IMR-90 (cell line): Measurements from ENCODE around the gene WASHC4. TPM values are rescaled to one million over a fixed set of nuclear protein-coding genes. Genes with fewer than 3 reads are reported as not detected.

Experiments
- ATAC-seq: fragments of 200-7000 bp; cut with Tn5 transposase; 2 replicates; pipeline ENCODE4 v1.9.1; 2020; ENCODE audit warnings: low read depth, mild to moderate bottlenecking, moderate library complexity
- BruUV-seq: library from RNA; stranded (reverse); fragments of 400-500 nt; replicated peaks from 2 replicates; lab custom pipeline; 2021; lab: Mats Ljungman, UMichigan
- CTCF ChIA-PET: fragments of 300-600 bp; formaldehyde crosslinking; extraction: SDS; loops from one replicate; lab custom pipeline; 2021; ENCODE audit warnings: antibody characterized with exemption; lab: Yijun Ruan, JAX
- POLR2A ChIA-PET: fragments of 300-600 bp; sonication (Branson Sonifier 250); formaldehyde crosslinking; loops from one replicate; lab custom pipeline; 2022; ENCODE audit warnings: antibody characterized with exemption; ENCODE audit not compliant: unreplicated experiment; lab: Charles Lee
- DNase-seq: peaks from one replicate; pipeline ENCODE4 v3.0.0; 2013
- H2AFZ ChIP-seq: replicated peaks from 2 replicates; pipeline ENCODE3; 2013; ENCODE audit warnings: low read length, mild to moderate bottlenecking; ENCODE audit not compliant: poor library complexity
- H2AK5ac ChIP-seq: 2 replicates; pipeline ENCODE4 v1.6.1; 2013; ENCODE audit warnings: low read depth, low read length, inconsistent platforms
- H2AK9ac ChIP-seq: replicated peaks from 2 replicates; pipeline ENCODE3; 2013; ENCODE audit warnings: mild to moderate bottlenecking, low read depth, low read length, moderate library complexity; ENCODE audit not compliant: poor library complexity
- H2BK120ac ChIP-seq: 2 replicates; pipeline ENCODE4 v1.6.1; 2013; ENCODE audit warnings: low read depth, low read length, inconsistent platforms
- H2BK15ac ChIP-seq: 3 replicates; pipeline ENCODE4 v1.6.1; 2013; ENCODE audit warnings: low read depth, low read length, inconsistent platforms
- H2BK20ac ChIP-seq: 2 replicates; pipeline ENCODE4 v1.6.1; 2013; ENCODE audit warnings: low read depth, mild to moderate bottlenecking, inconsistent platforms, low read length, moderate library complexity
- H2BK5ac ChIP-seq: 2 replicates; pipeline ENCODE4 v1.6.1; 2013; ENCODE audit warnings: mild to moderate bottlenecking, low read depth, low read length, inconsistent platforms; ENCODE audit not compliant: poor library complexity, severe bottlenecking
- H3K14ac ChIP-seq: replicated peaks from 2 replicates; pipeline ENCODE4 v1.6.1; 2013; ENCODE audit warnings: low read depth, low read length, inconsistent platforms
- H3K18ac ChIP-seq: 2 replicates; pipeline ENCODE4 v1.6.1; 2013; ENCODE audit warnings: low read depth, low read length, control low read depth
- H3K23ac ChIP-seq: 2 replicates; pipeline ENCODE4 v1.6.1; 2013; ENCODE audit warnings: low read depth, low read length, inconsistent platforms
- H3K27ac ChIP-seq: 2 replicates; pipeline ENCODE4 v1.5.1; 2013; ENCODE audit warnings: mild to moderate bottlenecking, control low read depth, low read length; ENCODE audit not compliant: insufficient read depth
- H3K27me3 ChIP-seq: 2 replicates; pipeline ENCODE4 v1.6.1; 2013; ENCODE audit warnings: low read length; ENCODE audit not compliant: control insufficient read depth, insufficient read depth
- H3K36me3 ChIP-seq: 2 replicates; pipeline ENCODE4 v1.6.1; 2013; ENCODE audit warnings: low read length, mixed read lengths; ENCODE audit not compliant: control insufficient read depth, insufficient read depth
- H3K4ac ChIP-seq: 2 replicates; pipeline ENCODE4 v1.6.1; 2013; ENCODE audit warnings: low read depth, low read length, inconsistent platforms
- H3K4me1 ChIP-seq: 2 replicates; pipeline ENCODE4 v1.6.1; 2013; ENCODE audit warnings: low read length, mixed read lengths; ENCODE audit not compliant: control insufficient read depth, insufficient read depth
- H3K4me2 ChIP-seq: 2 replicates; pipeline ENCODE4 v1.6.1; 2013; ENCODE audit warnings: low read depth, mild to moderate bottlenecking, control low read depth, low read length, moderate library complexity
- H3K4me3 ChIP-seq: 2 replicates; pipeline ENCODE4 v1.5.1; 2013; ENCODE audit warnings: low read depth, mild to moderate bottlenecking, control low read depth, low read length, moderate library complexity; ENCODE audit not compliant: insufficient read depth
- H3K56ac ChIP-seq: 2 replicates; pipeline ENCODE4 v1.6.1; 2013; ENCODE audit warnings: low read length, inconsistent platforms; ENCODE audit not compliant: insufficient read depth; ENCODE audit errors: extremely low read depth
- H3K79me1 ChIP-seq, 2 experiments: 2 replicates each; pipeline ENCODE4 v1.6.1; 2013; ENCODE audit warnings: low read length in 2 of 2, inconsistent platforms in 1 of 2, low read depth in 1 of 2
- H3K9ac ChIP-seq: 2 replicates; pipeline ENCODE4 v1.6.1; 2013; ENCODE audit warnings: low read depth, low read length, control low read depth
- H3K9me1 ChIP-seq: 2 replicates; pipeline ENCODE4 v1.6.1; 2013; ENCODE audit warnings: low read length, inconsistent platforms; ENCODE audit not compliant: insufficient read depth
- H3K9me3 ChIP-seq: 2 replicates; pipeline ENCODE4 v1.6.1; 2013; ENCODE audit warnings: low read length; ENCODE audit not compliant: control insufficient read depth, insufficient read depth
- H4K20me1 ChIP-seq: 2 replicates; pipeline ENCODE4 v1.6.1; 2013; ENCODE audit warnings: low read length, inconsistent platforms; ENCODE audit not compliant: insufficient read depth
- H4K5ac ChIP-seq: 2 replicates; pipeline ENCODE4 v1.6.1; 2013; ENCODE audit warnings: mild to moderate bottlenecking, low read depth, low read length, control low read depth
- H4K8ac ChIP-seq, 2 experiments: 2 replicates each; pipeline ENCODE4 v1.6.1; 2013; ENCODE audit warnings: low read depth in 2 of 2, low read length in 2 of 2, control low read depth in 1 of 2, inconsistent platforms in 1 of 2
- H4K91ac ChIP-seq: 2 replicates; pipeline ENCODE4 v1.6.1; 2013; ENCODE audit warnings: low read depth, low read length, inconsistent platforms; ENCODE audit not compliant: insufficient read depth
- MAFK ChIP-seq: IDR thresholded peaks from 2 replicates; pipeline ENCODE4 v1.6.1; 2012; ENCODE audit warnings: low read depth, low read length, improper control_type of control experiment
- MXI1 ChIP-seq: IDR thresholded peaks from 2 replicates; pipeline ENCODE4 v1.6.1; 2012; ENCODE audit warnings: low read depth, mild to moderate bottlenecking, low read length, moderate library complexity, borderline replicate concordance
- WGBS, 2 experiments: methylation state at CpG; one replicate each; pipeline versions ENCODE4 v1.1.5 to v1.1.7; 2013; ENCODE audit warnings: missing lambda C conversion rate in 2 of 2; ENCODE audit not compliant: insufficient read length in 1 of 2; ENCODE audit errors: extremely low coverage in 2 of 2; 5-methylcytosine and 5-hydroxymethylcytosine counted together
- dilution Hi-C: fragments of 300-500 bp; cut with HindIII; formaldehyde crosslinking; loops from one replicate; pipeline ENCODE4 v1.14.3; 2018; ENCODE audit warnings: low sequenced_read_pairs; ENCODE audit not compliant: unreplicated experiment
- in situ Hi-C: fragments of 300-500 bp; cut with MboI; formaldehyde crosslinking; loops from 3 replicates; pipeline ENCODE4 v1.14.3; 2019; ENCODE audit warnings: low sequenced_read_pairs, inconsistent platforms, mixed read lengths
- intact Hi-C: fragments of 100-400 bp; cut with micrococcal nuclease; formaldehyde crosslinking; loops from 2 replicates; pipeline ENCODE4 v1.10.0; 2022
- polyA plus RNA-seq, 3 experiments: library from polyadenylated mRNA; depleted of rRNA; stranded (reverse); fragments of >200 nt; gene quantifications; 2 replicates each; pipeline ENCODE4 v1.2.3, GENCODE V29; 2012; ENCODE audit warnings: low replicate concordance in 1 of 3
- total RNA-seq: library from RNA; depleted of rRNA; stranded (reverse); fragments of >200 nt; gene quantifications from 2 replicates; pipeline ENCODE4 v1.2.3, GENCODE V29; 2012
- TF ChIP-seq, protein P1 (sequence below): fragments of 150-350 bp; IDR thresholded peaks from 2 replicates; pipeline ENCODE4 v1.6.1; 2017; ENCODE audit warnings: mild to moderate bottlenecking, antibody characterized with exemption, low read length, low read depth

The WASHC4 gene
- total and polyA plus RNA-seq, 2 of the 4 experiments (the other 2 are of a cell fraction), result 16.4 to 47.0 TPM

DNA sequence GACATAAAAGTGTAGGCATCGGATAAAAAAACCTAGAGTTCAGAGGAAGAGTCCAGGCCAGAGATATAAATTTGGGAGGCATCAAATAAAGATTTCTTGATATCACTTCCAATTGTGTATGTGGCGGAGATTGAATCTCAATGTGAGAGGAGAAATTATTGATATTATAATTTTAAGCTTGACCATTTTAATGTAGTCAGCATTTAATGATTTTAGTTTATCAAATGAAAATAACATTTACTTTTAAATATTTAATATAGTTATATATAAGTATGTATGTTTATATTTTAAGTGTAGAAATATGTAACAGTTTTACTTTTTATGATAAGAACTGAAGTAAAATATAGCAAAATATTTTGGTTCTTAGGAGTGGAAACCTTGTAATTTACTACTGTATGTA, 48.7 kb downstream of the WASHC4 start:
- Histone ChIP-seq H3K23ac (no peak overlapping the region), H3K27ac (no peak overlapping the region), H3K4me1 (no peaks in the 10 kb centered on the region), H4K91ac (no peak overlapping the region), H4K8ac (no peak overlapping the region), H3K9me3 (no peaks in the 10 kb centered on the region), H3K4ac (no peak overlapping the region), H3K14ac (no peak overlapping the region), H4K20me1 (no peaks in the 10 kb centered on the region), H3K9me1 (no peaks in the 10 kb centered on the region; the same call in 1 of the 2 replicates), H2BK15ac (no peak overlapping the region), H3K79me1 (peaks cover 4 to 10% of the 10 kb centered on the region in 2 experiments; a peak in 2 of 4 replicates), H2BK120ac (no peak overlapping the region), H3K18ac (no peak overlapping the region), H2BK20ac (no peak overlapping the region), H3K27me3 (no peaks in the 10 kb centered on the region), H4K5ac (no peak overlapping the region), H2AFZ (no peak overlapping the region), H3K4me2 (no peak overlapping the region), H2BK5ac (no peak overlapping the region), H3K36me3 (peaks cover 28% of the 10 kb centered on the region), H3K4me3 (no peak overlapping the region), H2AK9ac (no peak overlapping the region), H3K56ac (no peak overlapping the region), H2AK5ac (no peak overlapping the region), H3K9ac (no peak overlapping the region)
- in situ Hi-C loops, result no loop called here
- WGBS, 2 experiments, result no CpG with 5 or more reads among the region's 2 CpGs
- DNase-seq (no peak), ATAC-seq (no peak)
- TF ChIP-seq, protein P1, sequence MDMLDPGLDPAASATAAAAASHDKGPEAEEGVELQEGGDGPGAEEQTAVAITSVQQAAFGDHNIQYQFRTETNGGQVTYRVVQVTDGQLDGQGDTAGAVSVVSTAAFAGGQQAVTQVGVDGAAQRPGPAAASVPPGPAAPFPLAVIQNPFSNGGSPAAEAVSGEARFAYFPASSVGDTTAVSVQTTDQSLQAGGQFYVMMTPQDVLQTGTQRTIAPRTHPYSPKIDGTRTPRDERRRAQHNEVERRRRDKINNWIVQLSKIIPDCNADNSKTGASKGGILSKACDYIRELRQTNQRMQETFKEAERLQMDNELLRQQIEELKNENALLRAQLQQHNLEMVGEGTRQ, result no peak
- no peak for TF ChIP-seq MXI1
- 0 out of 2 replicates have a peak, but pooled peaks have one; percentile 9 for TF ChIP-seq MAFK
- dilution Hi-C loops, result no loop called here
- intact Hi-C loops, result loop anchor here (2.0 kb wide), 1 partner anchor 13 kb away; no protein-coding TSS in a partner anchor
- CTCF ChIA-PET, result no interaction called here
- no TSS peak for BruUV-seq
- POLR2A ChIA-PET, result no interaction called here
